ENCODE data around the gene KMO. TPM values are rescaled to one million over a fixed set of nuclear protein-coding genes. Genes with fewer than 3 reads are reported as not detected.

The KMO gene
- total RNA-seq, 1 experiment from 2014 or later: not detected

- whole genome bisulfite sequencing (ENCODE audit: extremely low coverage, insufficient read length, low lambda C conversion rate): no CpG with 5 or more reads among the region's 1 CpG
- no peaks in the 10 kb centered on the region for H3K36me3 Mint-ChIP-seq (ENCODE audit: insufficient read depth in 1 of 3, low read depth in 3 of 3)
Measured at GRCh38 chr1:241550318-241550717, 18.1 kb downstream of the KMO start.

More at GRCh38 chr1:241550318-241550717, 18.1 kb downstream of the KMO start:
- Histone ChIP-seq H2BK120ac (ENCODE audit: low read depth, low read length, poor library complexity, severe bottlenecking) (no peak overlapping the region), H3K79me2 (ENCODE audit: insufficient read depth, low read length) (no peaks in the 10 kb centered on the region), H2AK5ac (ENCODE audit: insufficient read length, low read length) (no peak overlapping the region), H3K79me1 (ENCODE audit: insufficient read depth, low read depth, low read length, poor library complexity, severe bottlenecking) (no peaks in the 10 kb centered on the region), H3K18ac (ENCODE audit: insufficient read length, low read depth, low read length) (no peak overlapping the region), H2BK12ac (ENCODE audit: insufficient read length, low read depth, low read length) (no peak overlapping the region), H3T11ph (ENCODE audit: low read length) (no peak overlapping the region), H4K5ac (ENCODE audit: insufficient read length, low read depth, low read length) (no peak overlapping the region), H3K9ac (ENCODE audit: extremely low read depth, insufficient read length, low read length) (no peak overlapping the region), H3K9me3 (ENCODE audit: control insufficient read depth, low read depth, low read length) (no peaks in the 10 kb centered on the region), H2AFZ (ENCODE audit: low read length) (no peak overlapping the region), H4K20me1 (ENCODE audit: control insufficient read depth, insufficient read depth, insufficient read length) (no peaks in the 10 kb centered on the region), H3K27me3 (ENCODE audit: insufficient read depth, low read length) (no peaks in the 10 kb centered on the region), H3K56ac (ENCODE audit: insufficient read length, low read depth, low read length) (no peak overlapping the region), H4K8ac (replicated peaks; ENCODE audit: insufficient read length, low read depth, low read length) (no peak overlapping the region), H3K4me2 (ENCODE audit: insufficient read depth, insufficient read length, low read length) (no peak overlapping the region), H3K27ac (ENCODE audit: insufficient read length, low read depth, low read length) (no peak overlapping the region), H3K23me2 (ENCODE audit: insufficient read length, low read depth, low read length, poor library complexity, severe bottlenecking) (no peaks in the 10 kb centered on the region), H4K91ac (ENCODE audit: insufficient read length, low read depth, low read length) (no peak overlapping the region), H3K23ac (ENCODE audit: insufficient read length, low read depth, low read length) (no peak overlapping the region), H2BK15ac (ENCODE audit: low read depth, low read length) (no peak overlapping the region), H3K4me1 (ENCODE audit: insufficient read depth, low read length) (no peaks in the 10 kb centered on the region), H2BK20ac (ENCODE audit: low read depth, low read length, poor library complexity, severe bottlenecking) (no peak overlapping the region), H3K14ac (ENCODE audit: insufficient read depth, low read length) (no peak overlapping the region), H3K4ac (ENCODE audit: low read depth, low read length) (no peak overlapping the region), H2BK5ac (ENCODE audit: insufficient read length, low read length) (no peak overlapping the region)
- no peaks in the 10 kb centered on the region; a peak in 1 of 5 replicates for H3K9me3 Mint-ChIP-seq
- DNase-seq: no peak
- H3K4me1 Mint-ChIP-seq: no peaks in the 10 kb centered on the region
- H3K27ac Mint-ChIP-seq: no peak overlapping the region
- no peak overlapping the region for H3K4me3 Mint-ChIP-seq
- peaks cover 4% of the 10 kb centered on the region for H3K27me3 Mint-ChIP-seq (ENCODE audit: low read depth)
- TF ChIP-seq, protein P1, sequence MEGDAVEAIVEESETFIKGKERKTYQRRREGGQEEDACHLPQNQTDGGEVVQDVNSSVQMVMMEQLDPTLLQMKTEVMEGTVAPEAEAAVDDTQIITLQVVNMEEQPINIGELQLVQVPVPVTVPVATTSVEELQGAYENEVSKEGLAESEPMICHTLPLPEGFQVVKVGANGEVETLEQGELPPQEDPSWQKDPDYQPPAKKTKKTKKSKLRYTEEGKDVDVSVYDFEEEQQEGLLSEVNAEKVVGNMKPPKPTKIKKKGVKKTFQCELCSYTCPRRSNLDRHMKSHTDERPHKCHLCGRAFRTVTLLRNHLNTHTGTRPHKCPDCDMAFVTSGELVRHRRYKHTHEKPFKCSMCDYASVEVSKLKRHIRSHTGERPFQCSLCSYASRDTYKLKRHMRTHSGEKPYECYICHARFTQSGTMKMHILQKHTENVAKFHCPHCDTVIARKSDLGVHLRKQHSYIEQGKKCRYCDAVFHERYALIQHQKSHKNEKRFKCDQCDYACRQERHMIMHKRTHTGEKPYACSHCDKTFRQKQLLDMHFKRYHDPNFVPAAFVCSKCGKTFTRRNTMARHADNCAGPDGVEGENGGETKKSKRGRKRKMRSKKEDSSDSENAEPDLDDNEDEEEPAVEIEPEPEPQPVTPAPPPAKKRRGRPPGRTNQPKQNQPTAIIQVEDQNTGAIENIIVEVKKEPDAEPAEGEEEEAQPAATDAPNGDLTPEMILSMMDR (conservative IDR thresholded peaks at IDR 0.05): no peak
